ENCODE data around the gene UTY. TPM values are rescaled to one million over a fixed set of nuclear protein-coding genes. Genes with fewer than 3 reads are reported as not detected.

The UTY gene
- total RNA-seq, 2 donors from 2014 or later, result 25.6 to 39.8 TPM

GRCh38 chrY:13435206-13435967 lies 44.4 kb downstream of the UTY start:
- intact Hi-C loops (cut with DNase I), result no loop called here
- H3K9me3 ChIP-seq, result no peaks in the 10 kb centered on the region
- DNase-seq (ENCODE audit: low spot score), result no peak
- no peaks in the 10 kb centered on the region for H3K36me3 ChIP-seq
- H3K27me3 ChIP-seq (replicated peaks; ENCODE audit: insufficient read depth), result no peaks in the 10 kb centered on the region
- H3K4me1 ChIP-seq (replicated peaks), result no peaks in the 10 kb centered on the region
- no peak overlapping the region for H3K4me3 ChIP-seq
- H3K27ac ChIP-seq, result no peak overlapping the region
- TF ChIP-seq POLR2AphosphoS5 (IDR thresholded peaks at IDR 0.05) (no peak), POLR2A (IDR thresholded peaks at IDR 0.05) (no peak)
- TF ChIP-seq, protein P1, sequence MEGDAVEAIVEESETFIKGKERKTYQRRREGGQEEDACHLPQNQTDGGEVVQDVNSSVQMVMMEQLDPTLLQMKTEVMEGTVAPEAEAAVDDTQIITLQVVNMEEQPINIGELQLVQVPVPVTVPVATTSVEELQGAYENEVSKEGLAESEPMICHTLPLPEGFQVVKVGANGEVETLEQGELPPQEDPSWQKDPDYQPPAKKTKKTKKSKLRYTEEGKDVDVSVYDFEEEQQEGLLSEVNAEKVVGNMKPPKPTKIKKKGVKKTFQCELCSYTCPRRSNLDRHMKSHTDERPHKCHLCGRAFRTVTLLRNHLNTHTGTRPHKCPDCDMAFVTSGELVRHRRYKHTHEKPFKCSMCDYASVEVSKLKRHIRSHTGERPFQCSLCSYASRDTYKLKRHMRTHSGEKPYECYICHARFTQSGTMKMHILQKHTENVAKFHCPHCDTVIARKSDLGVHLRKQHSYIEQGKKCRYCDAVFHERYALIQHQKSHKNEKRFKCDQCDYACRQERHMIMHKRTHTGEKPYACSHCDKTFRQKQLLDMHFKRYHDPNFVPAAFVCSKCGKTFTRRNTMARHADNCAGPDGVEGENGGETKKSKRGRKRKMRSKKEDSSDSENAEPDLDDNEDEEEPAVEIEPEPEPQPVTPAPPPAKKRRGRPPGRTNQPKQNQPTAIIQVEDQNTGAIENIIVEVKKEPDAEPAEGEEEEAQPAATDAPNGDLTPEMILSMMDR (IDR thresholded peaks at IDR 0.05), result no peak
- WGBS, result 89% methylated on average over 22 of the region's 22 CpGs

- Histone ChIP-seq H3K4me1 (replicated peaks) (no peaks in the 10 kb centered on the region), H3K27ac (no peak overlapping the region), H3K36me3 (no peaks in the 10 kb centered on the region), H3K4me3 (no peak overlapping the region), H3K27me3 (replicated peaks; ENCODE audit: insufficient read depth) (no peaks in the 10 kb centered on the region), H3K9me3 (no peaks in the 10 kb centered on the region)
- WGBS, result 100% methylated on average over 3 of the region's 3 CpGs
- intact Hi-C loops (cut with DNase I), result no loop called here
- TF ChIP-seq POLR2AphosphoS5 (IDR thresholded peaks at IDR 0.05), result no peak
- no peak for TF ChIP-seq POLR2A (IDR thresholded peaks at IDR 0.05)
- TF ChIP-seq, protein P1 (IDR thresholded peaks at IDR 0.05), result no peak
- DNase-seq (ENCODE audit: low spot score), result no peak
Observed at GRCh38 chrY:13432293-13433025, 47.4 kb downstream of the UTY start.

- WGBS, result 87% methylated on average over 3 of the region's 3 CpGs
- intact Hi-C loops (cut with DNase I), result no loop called here
Observed at GRCh38 chrY:13429551-13429950, 50.3 kb downstream of the UTY start.

DNA sequence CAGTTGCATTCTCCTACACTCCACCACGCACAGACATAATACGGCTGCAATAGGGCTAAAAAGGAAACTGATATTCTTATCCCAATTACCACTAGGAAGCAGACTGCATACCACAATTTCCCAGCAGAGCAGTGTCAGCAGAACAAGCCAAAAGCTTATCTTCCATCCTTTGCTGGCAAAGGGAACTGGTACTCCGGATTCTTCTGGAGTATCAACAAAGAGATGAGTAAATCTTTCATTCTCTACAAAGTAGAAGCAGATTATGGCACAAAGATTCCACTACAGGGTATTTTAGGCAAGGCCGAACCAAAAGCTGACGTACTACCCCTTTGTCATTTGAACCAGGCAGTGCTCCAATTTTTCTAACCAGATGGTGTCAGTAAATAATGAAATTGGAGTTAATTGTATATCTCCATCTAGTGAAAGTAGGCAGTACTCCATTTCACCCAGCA lies 56.5 kb downstream of the UTY start:
- Histone ChIP-seq H3K27ac (no peak overlapping the region), H3K36me3 (no peaks in the 10 kb centered on the region), H3K27me3 (replicated peaks; ENCODE audit: insufficient read depth) (no peaks in the 10 kb centered on the region), H3K9me3 (no peaks in the 10 kb centered on the region), H3K4me1 (replicated peaks) (no peaks in the 10 kb centered on the region), H3K4me3 (no peak overlapping the region)
- 27% methylated on average over 5 of the region's 5 CpGs for WGBS
- TF ChIP-seq POLR2AphosphoS5 (IDR thresholded peaks at IDR 0.05) (no peak), POLR2A (IDR thresholded peaks at IDR 0.05) (no peak)
- TF ChIP-seq, protein P1 (IDR thresholded peaks at IDR 0.05), result no peak
- DNase-seq (ENCODE audit: low spot score), result no peak
- intact Hi-C loops (cut with DNase I), result no loop called here

More at GRCh38 chrY:13429551-13429950, 50.3 kb downstream of the UTY start:
- H3K27me3 ChIP-seq (replicated peaks; ENCODE audit: insufficient read depth), result no peaks in the 10 kb centered on the region
- H3K9me3 ChIP-seq, result no peaks in the 10 kb centered on the region
- no peak overlapping the region for H3K27ac ChIP-seq
- no peaks in the 10 kb centered on the region for H3K4me1 ChIP-seq (replicated peaks)
- TF ChIP-seq POLR2A (IDR thresholded peaks at IDR 0.05) (no peak), POLR2AphosphoS5 (IDR thresholded peaks at IDR 0.05) (no peak)
- no peaks in the 10 kb centered on the region for H3K36me3 ChIP-seq
- H3K4me3 ChIP-seq, result no peak overlapping the region
- DNase-seq (ENCODE audit: low spot score), result no peak

GRCh38 chrY:13416869-13417661 lies 62.8 kb downstream of the UTY start:
- no peak overlapping the region for H3K27ac ChIP-seq
- no peaks in the 10 kb centered on the region for H3K4me1 ChIP-seq (replicated peaks)
- no peak for DNase-seq (ENCODE audit: low spot score)
- TF ChIP-seq POLR2AphosphoS5 (IDR thresholded peaks at IDR 0.05) (no peak), POLR2A (IDR thresholded peaks at IDR 0.05) (no peak)
- TF ChIP-seq, protein P1 (IDR thresholded peaks at IDR 0.05), result no peak
- H3K27me3 ChIP-seq (replicated peaks; ENCODE audit: insufficient read depth), result no peaks in the 10 kb centered on the region
- H3K9me3 ChIP-seq, result no peaks in the 10 kb centered on the region
- 82% methylated on average over 6 of the region's 6 CpGs for WGBS
- intact Hi-C loops (cut with DNase I), result no loop called here
- no peaks in the 10 kb centered on the region for H3K36me3 ChIP-seq
- H3K4me3 ChIP-seq, result no peak overlapping the region
